C4-2B (cell line): Measurements from ENCODE around the gene ID3.

ENCODE experiments used
- CTCF ChIP-seq: fragments of 450-650 bp; conservative IDR thresholded peaks from 2 replicates; pipeline ENCODE4 v1.5.1; 2017; ENCODE audit warnings: mild to moderate bottlenecking
- ZFX ChIP-seq: fragments of 450-650 bp; IDR thresholded peaks from 2 replicates; pipeline ENCODE4 v1.6.1; 2017

DNA sequence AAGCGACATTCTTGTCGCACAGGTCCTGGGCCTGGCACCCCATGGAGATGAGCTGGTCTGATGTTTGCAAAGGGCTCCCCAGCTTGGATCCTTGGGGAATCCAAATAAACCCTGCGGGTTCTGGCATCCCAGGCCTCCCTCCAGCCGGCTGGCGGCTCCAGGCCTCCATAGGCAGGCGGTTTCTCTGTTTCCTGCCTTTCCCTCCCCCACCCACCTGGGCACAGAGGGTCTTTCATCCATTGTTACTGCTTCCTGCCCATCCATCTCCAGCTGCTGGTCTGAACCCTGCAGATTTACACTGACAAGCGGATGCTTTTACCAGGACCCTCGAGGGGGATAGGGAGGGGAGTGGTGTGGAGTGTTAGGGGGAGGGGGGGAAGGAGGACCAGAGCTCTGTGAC lies 39.1 kb upstream of the ID3 start:
- TF ChIP-seq CTCF (no peak), ZFX (no peak)
